Measurements from ENCODE around the gene TTC7B.

GRCh38 chr14:90628825-90629224 is 187.4 kb downstream of the TTC7B start:
- TF ChIP-seq CTCF (IDR thresholded peaks at IDR 0.05; ENCODE audit: insufficient read depth, low read length) (no peak), POLR2AphosphoS5 (IDR thresholded peaks at IDR 0.05; ENCODE audit: low read depth) (no peak)

Data from HL-60 (cell line).